HTR-8/SVneo (cell line): ENCODE measurements around the gene SLC25A10.
A peak's percentile ranks its signal among the peaks of the same experiment; 100 is the strongest.
"Not testable (repeated sequence)": the region's sequence is repeated elsewhere in the genome, so short reads cannot be mapped to it uniquely, and the experiment has no call there.

ENCODE experiments used
- DNase-seq: peaks from one replicate; pipeline ENCODE4 v3.0.0; 2011; ENCODE audit warnings: low spot score, mixed read lengths; ENCODE audit not compliant: insufficient read length
- FAIRE-seq: peaks from 2 replicates; lab custom pipeline; 2011; peaks lifted over from hg19 to GRCh38; lab: Jason Lieb, UNC

The SLC25A10 gene

GRCh38 chr17:81717766-81718089, 5.6 kb downstream of the SLC25A10 start:
- FAIRE-seq (no peak), DNase-seq (no peak)

- FAIRE-seq (no peak), DNase-seq (no peak)
Observed at GRCh38 chr17:81719410-81720266, 7.6 kb downstream of the SLC25A10 start.

GRCh38 chr17:81720267-81721071, 8.4 kb downstream of the SLC25A10 start:
- FAIRE-seq (no peak), DNase-seq (no peak)

- FAIRE-seq (no peak), DNase-seq (no peak)
Observed at GRCh38 chr17:81722184-81723120, 10.4 kb downstream of the SLC25A10 start.

DNA sequence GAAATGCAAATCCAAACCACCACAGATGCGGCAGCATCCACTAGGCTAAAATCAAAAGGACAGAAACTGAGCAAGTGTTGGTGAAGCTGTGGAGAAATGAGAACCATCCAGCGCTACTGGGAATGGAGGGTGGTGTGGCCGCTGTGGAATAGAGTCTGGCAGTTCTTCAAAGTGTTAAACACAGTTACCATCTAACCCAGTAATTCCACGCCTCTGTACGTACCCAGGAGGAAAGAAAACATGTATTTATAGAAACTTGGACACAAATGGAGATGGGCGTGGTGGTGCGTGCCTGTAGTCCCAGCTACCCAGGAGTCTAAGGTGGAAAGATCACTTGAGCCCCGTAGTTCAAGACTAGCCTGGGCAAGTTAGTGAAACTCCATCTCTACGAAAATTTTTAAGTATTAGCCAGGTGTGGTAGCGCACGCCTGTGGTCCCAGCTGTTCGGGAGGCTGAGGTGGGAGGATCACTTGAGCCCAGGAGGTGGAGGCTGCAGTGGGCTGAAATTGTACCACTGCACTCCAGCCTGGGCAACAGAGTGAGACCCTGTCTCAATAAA, 11.6 kb downstream of the SLC25A10 start:
- FAIRE-seq (no peak), DNase-seq (no peak)

GRCh38 chr17:81725439-81725838, 13.4 kb downstream of the SLC25A10 start:
- DNase-seq, result no peak
- no peak for FAIRE-seq

DNA sequence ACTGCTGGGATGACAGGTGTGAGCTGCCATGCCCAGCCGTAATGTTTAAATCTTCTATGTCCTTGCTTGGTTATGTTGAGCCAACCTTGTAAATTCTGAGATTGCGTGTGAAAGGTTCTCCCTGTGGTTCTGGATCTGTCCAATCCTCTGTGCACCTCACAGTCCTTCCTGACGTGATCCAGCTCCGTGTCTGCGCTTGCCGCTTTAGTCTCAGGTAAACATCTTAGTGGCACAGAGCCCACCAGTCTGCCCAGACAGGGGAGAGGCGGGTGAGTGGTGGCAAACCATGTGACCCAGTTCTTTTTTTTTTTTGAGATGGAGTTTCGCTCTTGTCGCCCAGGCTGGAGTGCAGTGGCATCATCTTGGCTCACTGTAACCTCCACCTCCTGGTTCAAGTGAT, 13.9 kb downstream of the SLC25A10 start:
- FAIRE-seq (no peak), DNase-seq (no peak)

- no peak for FAIRE-seq
- no peak for DNase-seq
Observed at GRCh38 chr17:81727324-81728031, 15.4 kb downstream of the SLC25A10 start.

DNA sequence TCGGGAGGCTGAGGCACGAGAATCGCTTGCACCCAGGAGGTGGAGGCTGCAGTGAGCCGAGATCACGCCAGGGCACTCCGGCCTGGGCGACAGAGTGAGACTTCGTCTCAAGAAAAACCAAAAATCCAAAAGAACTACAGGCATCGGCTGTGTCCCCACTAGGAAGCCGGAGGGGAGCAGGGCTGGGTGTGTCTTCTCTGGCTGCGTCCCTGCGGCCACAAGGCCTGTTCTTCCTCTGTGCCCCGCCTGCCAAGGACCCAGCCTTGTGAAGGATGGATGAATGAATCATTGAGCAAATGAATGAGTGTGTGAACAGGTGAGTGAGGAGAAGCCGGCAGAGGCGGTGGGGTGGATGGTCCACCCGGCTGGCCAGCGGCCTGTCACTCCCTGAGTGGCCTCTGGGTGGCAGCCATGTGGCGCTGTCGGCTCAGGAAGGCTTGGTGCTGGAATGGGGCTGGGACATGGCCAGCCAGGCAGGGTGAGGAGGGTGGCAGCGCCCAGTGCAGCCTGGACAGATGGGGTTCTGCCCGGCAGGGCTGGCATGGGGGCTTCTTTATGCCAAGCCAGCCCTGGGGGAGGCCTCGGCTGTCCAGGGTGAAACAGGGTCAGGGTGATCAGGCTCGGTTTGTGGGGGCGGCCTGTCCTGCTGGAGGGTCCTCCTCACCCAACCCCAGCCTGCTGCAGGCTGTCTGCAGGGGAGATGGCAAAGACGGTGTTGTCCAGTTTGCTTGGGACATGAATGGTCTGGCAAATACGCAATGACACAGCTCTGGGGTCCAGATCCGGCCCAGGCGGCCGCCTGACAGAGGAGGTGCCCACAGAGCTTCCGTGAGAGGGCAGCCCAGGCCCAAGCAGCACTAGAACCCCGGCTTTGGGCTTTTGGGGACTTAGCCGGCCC, 21.7 kb downstream of the SLC25A10 start:
- FAIRE-seq, result peak; percentile 94
- peak; percentile 94 for DNase-seq

DNA sequence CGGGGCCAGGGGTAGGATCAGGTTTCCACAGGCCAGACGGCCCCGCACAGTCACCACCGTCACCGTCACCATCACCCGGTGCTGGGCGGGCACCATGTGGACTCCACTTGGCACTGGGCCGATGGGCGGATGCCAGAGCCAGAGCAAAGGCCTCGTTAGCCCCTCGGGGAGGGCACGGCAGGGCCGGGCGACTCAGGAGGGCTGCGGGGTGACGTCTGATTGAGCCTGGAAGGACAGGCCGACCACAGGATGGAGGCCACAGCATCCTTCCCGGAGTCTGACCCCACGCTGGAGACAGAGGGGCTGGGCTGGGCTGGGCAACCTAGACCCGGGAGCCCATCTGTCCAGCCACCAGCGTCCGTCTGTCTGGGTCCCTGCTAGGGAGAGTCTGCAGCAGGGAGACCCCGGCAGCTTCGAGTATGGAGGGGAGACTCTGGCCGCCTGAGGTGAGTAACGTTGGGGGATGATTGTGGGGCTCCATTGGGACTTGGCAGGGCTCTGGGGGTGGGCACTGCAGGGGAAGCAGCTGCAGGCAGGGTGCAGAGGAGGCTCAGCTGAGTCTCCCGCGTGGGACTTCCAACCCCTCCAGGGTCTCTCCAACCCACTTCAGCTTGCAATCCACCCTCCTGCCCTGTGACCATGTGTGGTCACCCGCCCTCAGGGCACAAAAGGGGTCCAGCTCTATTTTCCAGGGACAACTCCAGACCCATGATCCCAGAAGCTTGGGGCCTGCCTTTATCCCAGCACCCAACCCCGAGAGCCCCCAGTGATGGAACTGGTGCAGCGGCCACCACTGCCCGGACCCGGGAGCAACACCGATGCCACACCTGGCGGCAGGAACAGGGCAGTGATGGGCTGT, 22.6 kb downstream of the SLC25A10 start:
- FAIRE-seq, result no peak
- no peak for DNase-seq

DNA sequence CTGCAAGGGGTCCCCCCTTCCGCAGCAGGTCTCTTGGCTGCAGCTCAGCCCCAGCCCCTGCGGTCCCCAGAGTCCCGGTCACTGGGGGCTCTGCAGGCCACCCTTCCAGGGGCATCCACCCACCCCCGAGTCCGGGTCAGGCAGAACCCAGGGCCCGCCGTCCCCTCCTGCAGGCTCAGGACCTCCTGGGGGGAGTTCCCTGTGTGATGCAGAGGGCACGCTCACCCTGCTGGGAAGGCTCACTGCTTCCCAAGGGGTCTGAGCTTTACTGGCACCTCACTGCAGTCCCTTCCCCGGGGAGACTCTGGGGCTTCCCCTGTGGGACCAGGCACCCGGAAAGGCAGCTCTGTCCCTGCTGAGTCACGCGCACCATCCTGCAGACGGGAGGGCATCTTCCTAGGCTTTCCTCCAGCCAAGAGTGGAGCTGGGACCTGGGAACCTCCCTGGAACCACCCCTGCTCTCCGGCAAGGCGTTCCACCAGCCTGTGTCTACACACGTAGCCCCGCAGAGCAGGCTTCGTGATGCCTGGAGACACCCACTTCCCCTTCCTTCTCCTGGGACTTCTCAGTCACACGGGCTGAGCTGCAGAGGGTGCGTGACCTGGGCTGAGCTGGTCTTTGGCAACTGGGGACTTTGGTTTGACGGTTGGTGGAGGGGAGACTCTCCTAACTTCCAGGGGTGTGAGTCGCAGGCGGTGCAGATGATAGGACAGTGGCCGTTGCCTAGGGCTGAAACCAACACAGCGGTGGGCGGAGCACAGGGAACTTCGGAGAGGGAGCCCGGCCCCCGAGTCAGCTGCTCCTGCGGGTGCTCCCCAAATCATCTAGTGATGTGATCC, 23.4 kb downstream of the SLC25A10 start:
- no peak for FAIRE-seq

GRCh38 chr17:81737947-81738800, 26.1 kb downstream of the SLC25A10 start:
- FAIRE-seq (no peak), DNase-seq (no peak)

More for the DNA sequence above, 23.4 kb downstream of the SLC25A10 start:
- DNase-seq, result no peak

GRCh38 chr17:81738801-81739393, 26.8 kb downstream of the SLC25A10 start:
- FAIRE-seq (no peak), DNase-seq (no peak)

DNA sequence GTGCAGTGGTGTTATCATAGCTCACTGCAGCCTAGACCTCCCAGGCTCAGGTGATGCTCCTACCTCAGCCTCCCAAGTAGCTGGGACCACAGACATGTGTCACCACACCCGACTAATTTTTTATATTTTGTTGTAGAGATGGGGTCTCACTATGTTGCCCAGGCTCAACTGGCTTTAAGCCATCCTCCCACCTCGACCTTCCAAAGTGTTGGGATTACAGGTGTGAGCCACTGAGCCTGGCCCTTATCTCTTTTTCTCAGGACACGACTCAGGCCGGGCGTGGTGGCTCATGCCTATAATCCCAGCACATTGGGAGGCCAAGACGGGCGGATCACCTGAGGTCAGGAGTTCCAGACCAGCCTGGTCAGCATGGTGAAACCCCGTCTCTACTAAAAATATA, 27.5 kb downstream of the SLC25A10 start:
- DNase-seq, FAIRE-seq: not testable (repeated sequence)

DNA sequence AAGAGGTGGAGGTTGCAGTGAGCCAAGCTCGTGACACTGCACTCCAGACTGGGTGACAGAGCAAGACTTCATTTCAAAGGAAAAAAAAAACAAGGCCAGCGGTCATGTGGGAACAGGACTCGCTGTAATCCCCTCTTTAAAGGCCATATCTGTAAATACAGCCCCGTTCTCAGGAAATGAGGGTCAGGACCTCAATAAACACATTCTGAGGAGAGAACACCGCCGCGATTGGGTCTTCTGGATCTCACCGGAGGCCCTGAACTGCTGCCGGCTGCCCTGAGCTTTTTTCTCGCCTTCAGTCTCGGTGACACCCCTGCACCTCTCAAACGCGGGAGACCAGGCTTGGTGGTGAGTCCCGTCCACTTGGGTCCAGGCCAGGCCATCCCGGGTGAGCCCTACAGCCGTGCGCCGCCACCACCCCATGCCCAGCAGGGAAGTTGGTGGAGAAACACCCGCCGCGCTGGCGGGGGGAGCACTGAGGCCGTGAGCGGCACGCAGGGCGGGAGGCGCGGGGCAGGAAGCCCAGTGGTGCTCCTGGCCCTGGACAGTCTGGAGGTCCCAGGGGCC, 28.4 kb downstream of the SLC25A10 start:
- DNase-seq (no peak), FAIRE-seq (no peak)
